Measurements from ENCODE around the gene CALML3. TPM values are rescaled to one million over a fixed set of nuclear protein-coding genes. Genes with fewer than 3 reads are reported as not detected.

Gene CALML3
- total RNA-seq, 1 donor from 2014 or later: not detected

GRCh38 chr10:5499493-5500140 lies 25.1 kb upstream of the CALML3 start, which contains the start of gene CALML5:
CALML5 (minus strand) TSS chr10:5499570; CDS start chr10:5499438, 132 bp downstream.
- no peaks in the 10 kb centered on the region for H3K36me3 Mint-ChIP-seq (ENCODE audit: low read depth, unreplicated experiment)
- H3K9me3 Mint-ChIP-seq (ENCODE audit: unreplicated experiment): no peaks in the 10 kb centered on the region
- H3K4me1 Mint-ChIP-seq (ENCODE audit: low read depth, unreplicated experiment): peaks cover 3% of the 10 kb centered on the region
- Histone ChIP-seq H4K20me1 (ENCODE audit: insufficient read depth, low read length) (no peaks in the 10 kb centered on the region), H3K27ac (ENCODE audit: low read depth, low read length) (no peak within 1 kb of the TSS), H3K79me2 (ENCODE audit: insufficient read depth, low read length) (no peaks in the 10 kb centered on the region), H2AFZ (ENCODE audit: low read depth, low read length) (no peak within 1 kb of the TSS), H3K36me3 (ENCODE audit: insufficient read depth, low read length) (no peaks in the 10 kb centered on the region), H3K4me3 (ENCODE audit: insufficient read depth, low read depth, low read length) (no peak within 1 kb of the TSS), H3K27me3 (ENCODE audit: insufficient read depth, low read length) (peaks cover 17% of the 10 kb centered on the region), H3K4me2 (ENCODE audit: low read length) (no peak within 1 kb of the TSS), H3K9me3 (ENCODE audit: insufficient read depth, low read depth, low read length) (no peaks in the 10 kb centered on the region), H3K9ac (ENCODE audit: low read length) (no peak within 1 kb of the TSS), H3K4me1 (ENCODE audit: insufficient read depth, low read length) (no peaks in the 10 kb centered on the region)
- DNase-seq (ENCODE audit: low read depth) (no peak), FAIRE-seq (no peak)
- H3K27me3 Mint-ChIP-seq (ENCODE audit: low read depth, unreplicated experiment): peaks cover 40% of the 10 kb centered on the region
- no peak within 1 kb of the TSS for H3K27ac Mint-ChIP-seq (ENCODE audit: unreplicated experiment)
- TF ChIP-seq EZH2 (IDR thresholded peaks at IDR 0.05; ENCODE audit: insufficient read depth, low read length): no peak
- TF ChIP-seq, protein P1, sequence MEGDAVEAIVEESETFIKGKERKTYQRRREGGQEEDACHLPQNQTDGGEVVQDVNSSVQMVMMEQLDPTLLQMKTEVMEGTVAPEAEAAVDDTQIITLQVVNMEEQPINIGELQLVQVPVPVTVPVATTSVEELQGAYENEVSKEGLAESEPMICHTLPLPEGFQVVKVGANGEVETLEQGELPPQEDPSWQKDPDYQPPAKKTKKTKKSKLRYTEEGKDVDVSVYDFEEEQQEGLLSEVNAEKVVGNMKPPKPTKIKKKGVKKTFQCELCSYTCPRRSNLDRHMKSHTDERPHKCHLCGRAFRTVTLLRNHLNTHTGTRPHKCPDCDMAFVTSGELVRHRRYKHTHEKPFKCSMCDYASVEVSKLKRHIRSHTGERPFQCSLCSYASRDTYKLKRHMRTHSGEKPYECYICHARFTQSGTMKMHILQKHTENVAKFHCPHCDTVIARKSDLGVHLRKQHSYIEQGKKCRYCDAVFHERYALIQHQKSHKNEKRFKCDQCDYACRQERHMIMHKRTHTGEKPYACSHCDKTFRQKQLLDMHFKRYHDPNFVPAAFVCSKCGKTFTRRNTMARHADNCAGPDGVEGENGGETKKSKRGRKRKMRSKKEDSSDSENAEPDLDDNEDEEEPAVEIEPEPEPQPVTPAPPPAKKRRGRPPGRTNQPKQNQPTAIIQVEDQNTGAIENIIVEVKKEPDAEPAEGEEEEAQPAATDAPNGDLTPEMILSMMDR (IDR thresholded peaks at IDR 0.05; ENCODE audit: insufficient read depth, low read depth, low read length): no peak
- H3K4me3 Mint-ChIP-seq (ENCODE audit: unreplicated experiment): no peak within 1 kb of the TSS

- H4K20me1 ChIP-seq (ENCODE audit: insufficient read depth, low read length): no peaks in the 10 kb centered on the region
- no peaks in the 10 kb centered on the region for H3K4me1 ChIP-seq (ENCODE audit: insufficient read depth, low read length)
- Mint-ChIP-seq H3K27ac (ENCODE audit: unreplicated experiment) (no peak overlapping the region), H3K4me1 (ENCODE audit: low read depth, unreplicated experiment) (peaks cover 3% of the 10 kb centered on the region), H3K9me3 (ENCODE audit: unreplicated experiment) (no peaks in the 10 kb centered on the region), H3K36me3 (ENCODE audit: low read depth, unreplicated experiment) (no peaks in the 10 kb centered on the region), H3K27me3 (ENCODE audit: low read depth, unreplicated experiment) (peaks cover 44% of the 10 kb centered on the region), H3K4me3 (ENCODE audit: unreplicated experiment) (no peak overlapping the region)
- H3K79me2 ChIP-seq (ENCODE audit: insufficient read depth, low read length): no peaks in the 10 kb centered on the region
- no peak overlapping the region for H3K27ac ChIP-seq (ENCODE audit: low read depth, low read length)
- H3K36me3 ChIP-seq (ENCODE audit: insufficient read depth, low read length): no peaks in the 10 kb centered on the region
- peaks cover 17% of the 10 kb centered on the region for H3K27me3 ChIP-seq (ENCODE audit: insufficient read depth, low read length)
- H3K9me3 ChIP-seq (ENCODE audit: insufficient read depth, low read depth, low read length): no peaks in the 10 kb centered on the region
- no peak overlapping the region for H3K4me3 ChIP-seq (ENCODE audit: insufficient read depth, low read depth, low read length)
- no peak overlapping the region for H3K4me2 ChIP-seq (ENCODE audit: low read length)
- H3K9ac ChIP-seq (ENCODE audit: low read length): no peak overlapping the region
- H2AFZ ChIP-seq (ENCODE audit: low read depth, low read length): no peak overlapping the region
- FAIRE-seq (no peak), DNase-seq (ENCODE audit: low read depth) (no peak)
- TF ChIP-seq EZH2 (IDR thresholded peaks at IDR 0.05; ENCODE audit: insufficient read depth, low read length): no peak
- TF ChIP-seq, protein P1 (IDR thresholded peaks at IDR 0.05; ENCODE audit: insufficient read depth, low read depth, low read length): no peak
Measured at GRCh38 chr10:5500162-5500670, 24.5 kb upstream of the CALML3 start.

DNA sequence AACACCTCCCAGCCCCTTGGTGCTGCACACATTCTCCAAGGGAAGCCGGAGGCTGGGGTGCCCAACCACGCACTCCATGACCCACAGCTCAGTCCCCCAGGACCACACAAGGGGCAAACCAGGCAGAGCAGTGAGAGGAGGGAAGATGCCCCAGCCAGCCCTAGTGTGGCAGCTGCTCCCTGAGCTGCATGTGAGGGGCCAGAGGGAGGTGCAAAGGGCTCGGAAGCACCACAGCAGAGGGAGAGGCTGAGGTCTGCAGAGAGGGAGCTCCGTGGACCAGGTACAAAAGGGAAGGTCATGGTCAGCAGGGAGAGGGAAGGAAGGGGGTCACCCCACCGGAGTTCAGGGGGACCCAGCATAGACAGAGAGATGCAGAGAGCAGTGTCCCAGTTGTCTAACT lies 23.9 kb upstream of the CALML3 start:
- Mint-ChIP-seq H3K27ac (ENCODE audit: unreplicated experiment) (no peak overlapping the region), H3K36me3 (ENCODE audit: low read depth, unreplicated experiment) (no peaks in the 10 kb centered on the region), H3K27me3 (ENCODE audit: low read depth, unreplicated experiment) (peaks cover 43% of the 10 kb centered on the region), H3K4me3 (ENCODE audit: unreplicated experiment) (no peak overlapping the region), H3K4me1 (ENCODE audit: low read depth, unreplicated experiment) (peaks cover 3% of the 10 kb centered on the region), H3K9me3 (ENCODE audit: unreplicated experiment) (no peaks in the 10 kb centered on the region)
- Histone ChIP-seq H3K27ac (ENCODE audit: low read depth, low read length) (no peak overlapping the region), H3K4me2 (ENCODE audit: low read length) (no peak overlapping the region), H3K36me3 (ENCODE audit: insufficient read depth, low read length) (no peaks in the 10 kb centered on the region), H2AFZ (ENCODE audit: low read depth, low read length) (no peak overlapping the region), H3K9me3 (ENCODE audit: insufficient read depth, low read depth, low read length) (no peaks in the 10 kb centered on the region), H3K4me1 (ENCODE audit: insufficient read depth, low read length) (no peaks in the 10 kb centered on the region), H4K20me1 (ENCODE audit: insufficient read depth, low read length) (no peaks in the 10 kb centered on the region), H3K9ac (ENCODE audit: low read length) (no peak overlapping the region), H3K4me3 (ENCODE audit: insufficient read depth, low read depth, low read length) (no peak overlapping the region), H3K27me3 (ENCODE audit: insufficient read depth, low read length) (peaks cover 17% of the 10 kb centered on the region), H3K79me2 (ENCODE audit: insufficient read depth, low read length) (no peaks in the 10 kb centered on the region)
- no peak for FAIRE-seq
- DNase-seq (ENCODE audit: low read depth): no peak
- no peak for TF ChIP-seq EZH2 (IDR thresholded peaks at IDR 0.05; ENCODE audit: insufficient read depth, low read length)
- TF ChIP-seq, protein P1 (IDR thresholded peaks at IDR 0.05; ENCODE audit: insufficient read depth, low read depth, low read length): no peak
